ENCODE measurements around the gene ARHGAP26.

DNA sequence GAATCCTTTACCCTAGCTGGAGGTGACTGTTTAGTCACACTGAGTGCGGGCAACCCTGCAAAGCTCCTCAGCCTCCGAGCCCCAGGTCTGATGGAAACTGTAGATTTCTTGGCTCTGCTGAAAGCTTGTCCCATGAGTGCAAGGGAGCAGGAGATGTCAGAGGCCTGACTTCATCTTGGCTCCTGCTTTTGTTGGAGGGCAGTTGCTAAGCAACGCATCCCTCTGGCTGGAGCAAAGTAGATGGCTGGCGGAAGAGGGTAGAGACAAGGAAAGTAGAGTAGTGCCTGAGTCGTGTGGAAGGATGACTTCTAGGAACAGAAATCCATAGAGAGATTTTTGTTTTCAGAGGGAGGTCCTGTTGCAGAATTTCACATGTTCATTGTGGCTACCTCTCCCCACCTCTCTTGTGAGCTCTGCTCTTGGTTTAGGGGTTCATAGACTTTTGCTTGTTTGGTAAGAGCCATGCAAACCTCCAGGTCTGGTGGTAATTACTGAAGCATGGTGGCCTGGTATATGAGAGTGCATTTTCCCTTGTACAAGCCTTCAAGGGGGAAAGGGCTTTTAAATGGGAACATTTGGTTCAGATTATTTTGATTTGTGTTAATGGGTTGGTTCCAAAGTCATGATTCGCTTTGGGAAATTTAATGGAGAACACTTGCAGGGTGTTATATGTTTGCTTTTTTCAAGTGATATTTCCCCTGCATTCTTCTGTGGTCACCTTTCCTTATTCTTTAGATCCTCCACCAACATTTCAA is 71.5 kb downstream of the ARHGAP26 start:
- TF ChIP-seq, protein P1, sequence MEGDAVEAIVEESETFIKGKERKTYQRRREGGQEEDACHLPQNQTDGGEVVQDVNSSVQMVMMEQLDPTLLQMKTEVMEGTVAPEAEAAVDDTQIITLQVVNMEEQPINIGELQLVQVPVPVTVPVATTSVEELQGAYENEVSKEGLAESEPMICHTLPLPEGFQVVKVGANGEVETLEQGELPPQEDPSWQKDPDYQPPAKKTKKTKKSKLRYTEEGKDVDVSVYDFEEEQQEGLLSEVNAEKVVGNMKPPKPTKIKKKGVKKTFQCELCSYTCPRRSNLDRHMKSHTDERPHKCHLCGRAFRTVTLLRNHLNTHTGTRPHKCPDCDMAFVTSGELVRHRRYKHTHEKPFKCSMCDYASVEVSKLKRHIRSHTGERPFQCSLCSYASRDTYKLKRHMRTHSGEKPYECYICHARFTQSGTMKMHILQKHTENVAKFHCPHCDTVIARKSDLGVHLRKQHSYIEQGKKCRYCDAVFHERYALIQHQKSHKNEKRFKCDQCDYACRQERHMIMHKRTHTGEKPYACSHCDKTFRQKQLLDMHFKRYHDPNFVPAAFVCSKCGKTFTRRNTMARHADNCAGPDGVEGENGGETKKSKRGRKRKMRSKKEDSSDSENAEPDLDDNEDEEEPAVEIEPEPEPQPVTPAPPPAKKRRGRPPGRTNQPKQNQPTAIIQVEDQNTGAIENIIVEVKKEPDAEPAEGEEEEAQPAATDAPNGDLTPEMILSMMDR (IDR thresholded peaks at IDR 0.05), result no peak
- TF ChIP-seq POLR2A (IDR thresholded peaks at IDR 0.05), result no peak
